ELR (cell line): ENCODE results near the gene PLK2.

Experiments used
- DNase-seq: peaks from one replicate; pipeline ENCODE4 v3.0.0-alpha.2; 2015; ENCODE audit warnings: low read depth

The PLK2 gene

DNA sequence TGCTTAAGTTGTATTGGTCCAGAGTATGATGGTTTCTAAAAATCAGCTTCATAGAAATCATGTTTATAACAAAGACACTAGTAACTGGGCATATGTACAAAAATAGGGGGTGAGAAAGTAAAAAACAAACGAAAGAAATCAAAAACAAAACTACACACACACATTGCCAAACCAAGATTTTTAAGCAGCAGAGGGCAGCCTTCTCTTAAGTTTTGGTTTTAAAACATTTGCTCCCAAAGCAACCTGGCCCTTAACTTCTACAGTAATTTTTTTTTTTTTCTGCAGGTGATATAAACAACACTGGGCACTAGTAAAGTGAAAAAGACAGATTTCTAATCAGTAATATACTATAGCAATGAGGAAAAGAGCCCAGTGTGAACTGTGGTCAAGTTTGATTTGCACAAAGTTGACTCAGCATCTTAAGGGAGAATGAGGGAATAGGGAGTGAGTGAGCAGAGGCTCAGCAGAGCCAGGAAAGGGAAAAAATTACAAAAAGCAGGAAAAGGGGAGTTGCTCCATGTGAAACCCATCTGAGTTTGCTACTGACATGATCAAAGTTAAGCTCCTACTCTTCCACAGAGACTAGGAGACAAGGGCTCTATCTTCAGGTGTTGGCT, 18.0 kb upstream of the PLK2 start:
- no peak for DNase-seq

DNA sequence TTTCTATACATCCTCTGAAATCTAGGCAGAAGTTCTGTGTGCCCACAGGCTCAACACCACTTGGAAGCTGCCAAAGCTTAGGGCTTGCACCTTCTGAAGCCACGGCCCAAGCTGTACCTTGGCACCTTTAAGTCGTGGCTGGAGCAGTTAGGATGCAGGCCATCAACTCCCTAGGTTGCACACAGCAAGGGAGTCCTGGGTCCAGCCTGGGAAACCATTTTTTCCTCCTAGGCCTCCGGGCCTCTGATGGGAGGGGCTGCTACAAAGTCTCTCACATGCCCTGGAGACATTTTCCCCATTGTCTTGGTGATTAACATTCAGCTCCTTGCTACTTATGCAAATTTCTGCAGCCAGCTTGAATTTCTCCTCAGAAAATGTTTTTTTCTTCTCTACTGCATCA, 15.5 kb upstream of the PLK2 start:
- DNase-seq = no peak

DNA sequence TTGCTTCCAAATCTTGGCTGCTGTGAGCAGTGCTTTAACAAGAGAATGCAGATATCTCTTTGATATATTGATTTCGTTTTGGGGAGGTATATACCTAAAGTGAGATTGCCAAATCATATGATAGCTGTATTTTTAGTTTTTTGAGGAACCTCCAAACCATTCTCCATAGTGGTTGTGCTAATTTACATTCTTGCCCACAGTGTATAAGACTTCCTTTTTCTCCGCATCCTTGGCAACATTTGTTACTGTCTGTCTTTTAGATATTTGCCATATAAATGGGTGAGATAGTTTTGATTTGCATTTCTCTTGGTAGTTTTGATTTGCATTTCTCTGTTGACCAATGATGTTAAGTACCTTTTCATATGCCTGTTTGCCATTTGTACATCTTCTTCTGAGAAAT, 10.0 kb upstream of the PLK2 start:
- no peak for DNase-seq

DNA sequence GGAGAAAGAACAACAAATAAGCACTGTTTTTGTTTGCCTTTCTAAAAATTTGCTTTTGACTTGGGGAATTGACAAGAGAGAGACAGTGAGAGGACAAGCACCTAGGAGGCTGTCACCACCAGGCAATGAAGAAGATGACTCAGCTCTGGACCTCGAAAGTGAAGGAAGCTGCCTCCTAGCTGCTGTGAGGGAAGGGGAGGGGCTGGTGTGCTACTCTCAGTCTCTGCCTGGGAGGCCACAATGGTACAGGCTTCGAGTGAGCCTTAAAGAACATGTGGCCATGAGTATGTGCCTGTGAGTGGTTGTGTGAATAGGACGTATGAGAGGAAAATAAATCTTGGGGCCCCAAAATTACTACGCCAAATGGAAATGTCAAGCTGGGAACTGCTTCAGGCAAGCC, 7.1 kb upstream of the PLK2 start:
- peak; percentile 63 for DNase-seq

DNA sequence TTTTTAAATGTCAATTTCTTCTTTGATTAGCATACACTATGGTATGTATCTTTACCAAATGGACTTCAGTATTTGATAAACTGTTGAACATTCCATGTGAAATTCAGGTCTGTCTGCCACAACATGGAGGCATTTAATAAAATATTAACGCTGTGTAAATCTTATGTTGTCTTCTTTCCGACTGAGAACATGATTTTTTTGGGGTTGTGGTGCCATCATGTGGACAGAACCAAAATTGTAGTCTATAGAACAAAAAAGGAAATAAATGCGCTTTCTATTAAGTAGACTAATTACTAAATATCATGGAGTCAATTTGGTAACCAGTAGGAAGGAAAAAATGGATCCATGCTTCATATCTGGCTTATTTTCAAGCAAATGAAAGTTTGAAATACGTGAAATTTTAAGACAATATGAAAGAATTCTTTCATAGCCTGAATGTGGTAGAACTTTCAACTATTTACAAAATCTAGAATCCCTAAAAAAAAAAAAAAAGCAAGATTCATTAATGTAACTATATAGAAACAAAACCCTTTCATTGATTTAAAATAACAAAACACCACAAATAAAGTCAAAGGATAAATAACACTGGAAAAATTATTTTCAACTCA, 2.8 kb upstream of the PLK2 start:
- DNase-seq = peak; percentile 74

DNA sequence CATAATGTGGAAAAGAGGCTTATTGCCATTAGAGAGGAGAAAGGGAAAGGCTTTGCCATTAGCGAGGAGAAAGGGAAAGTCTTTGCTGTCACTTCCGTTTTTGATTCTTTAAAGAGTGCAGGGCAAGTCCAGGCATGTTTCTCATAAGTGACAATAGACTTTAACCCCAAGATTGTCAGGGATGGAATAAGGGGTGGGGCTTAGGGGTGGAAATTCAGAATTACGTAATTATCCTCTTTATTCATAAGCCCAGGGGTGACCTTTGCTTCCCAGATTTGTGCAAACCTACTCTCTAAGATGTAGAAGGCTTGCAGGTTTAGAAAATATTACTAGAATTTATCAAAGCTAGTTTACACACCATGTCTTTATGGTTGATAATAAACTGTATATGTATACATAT, 2.3 kb upstream of the PLK2 start:
- DNase-seq = no peak

DNA sequence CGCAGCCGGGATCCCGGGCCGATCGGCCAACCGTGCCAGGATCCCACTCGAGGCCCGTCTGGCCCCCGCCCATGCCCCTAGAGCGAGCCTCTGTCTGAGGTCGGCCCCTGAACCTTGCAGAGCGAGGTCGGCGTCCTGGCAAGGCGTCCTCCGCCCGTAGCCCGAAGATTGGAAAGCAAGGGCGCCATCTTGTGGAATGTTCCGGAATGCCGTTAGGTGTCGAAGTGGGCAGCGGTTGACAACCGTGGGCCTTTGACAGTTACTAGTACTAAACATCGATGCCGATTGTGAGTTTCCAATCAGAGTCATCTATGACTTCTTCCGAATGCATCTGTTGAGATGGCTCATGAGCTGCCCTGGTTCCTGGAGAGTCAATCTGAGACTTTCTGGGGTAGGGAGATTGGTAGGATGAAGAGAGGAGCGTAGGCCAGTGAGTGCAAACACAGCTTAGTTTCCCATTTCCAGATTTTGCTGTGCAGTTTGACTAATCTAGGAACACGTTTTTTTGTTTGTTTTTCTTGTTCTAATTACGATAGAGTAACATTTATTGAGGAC, 923 bp upstream of the PLK2 start:
- DNase-seq = peak; percentile 90

DNA sequence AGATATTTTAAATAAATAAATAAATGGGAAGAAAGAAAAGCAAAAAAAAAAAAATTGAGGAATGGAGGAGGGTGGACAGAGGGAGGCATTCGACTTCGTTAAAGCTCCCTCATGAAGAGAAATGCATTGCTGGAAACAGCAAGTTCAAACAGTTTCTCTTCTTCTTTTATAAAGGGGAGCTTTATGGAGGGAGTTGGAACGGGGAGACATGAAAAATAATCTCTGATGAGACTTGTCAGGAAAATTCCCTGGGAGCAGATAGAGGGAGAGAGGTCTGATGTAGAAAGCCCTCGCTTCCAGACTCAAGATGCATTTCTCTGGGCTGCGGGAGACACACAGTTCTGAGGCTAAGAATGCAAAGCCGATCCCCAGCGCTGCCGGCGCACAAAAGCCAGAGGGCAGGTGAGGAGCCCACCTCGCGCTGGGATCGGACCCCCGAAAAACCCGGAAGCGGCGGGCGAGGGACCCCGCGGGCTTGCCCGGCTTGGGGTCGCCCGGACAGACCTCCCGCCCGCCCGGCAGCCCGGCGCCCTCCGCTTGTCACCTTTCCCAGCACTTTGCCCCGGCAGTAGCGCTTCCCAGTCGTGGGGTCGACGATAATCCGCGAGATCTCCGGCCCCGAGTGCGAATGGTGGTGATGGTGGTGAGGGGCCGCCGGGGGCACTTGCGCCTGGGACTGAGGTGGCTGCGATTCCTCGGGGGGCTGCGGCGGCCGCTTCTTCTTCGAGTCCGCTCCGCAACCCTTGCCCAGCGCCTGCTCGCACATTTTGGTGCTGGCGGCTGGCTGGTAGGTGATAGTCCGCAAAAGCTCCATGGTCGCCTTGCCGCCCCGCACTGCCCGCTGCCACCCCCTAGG, 512 bp downstream of the PLK2 start:
- DNase-seq = peak; percentile 53

DNA sequence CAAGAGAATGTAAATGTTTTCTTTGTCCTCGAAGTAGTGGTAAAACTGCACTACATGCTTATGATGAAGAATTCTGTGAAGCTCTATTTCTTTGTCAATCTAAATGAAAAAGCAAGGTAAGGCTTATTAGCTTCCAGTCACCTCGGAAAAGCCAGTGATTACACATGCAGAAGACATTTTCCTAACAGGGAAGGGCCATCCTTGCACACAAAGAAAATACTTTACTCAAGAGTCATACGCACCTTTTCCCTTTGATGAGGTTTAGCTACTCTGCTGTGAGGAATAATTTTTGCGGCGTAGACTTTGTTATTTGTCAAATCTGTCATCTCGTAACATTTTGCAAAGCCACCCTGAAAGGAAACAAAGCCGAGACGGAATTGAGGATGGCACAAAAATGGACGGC, 1.1 kb downstream of the PLK2 start:
- peak; percentile 64 for DNase-seq

DNA sequence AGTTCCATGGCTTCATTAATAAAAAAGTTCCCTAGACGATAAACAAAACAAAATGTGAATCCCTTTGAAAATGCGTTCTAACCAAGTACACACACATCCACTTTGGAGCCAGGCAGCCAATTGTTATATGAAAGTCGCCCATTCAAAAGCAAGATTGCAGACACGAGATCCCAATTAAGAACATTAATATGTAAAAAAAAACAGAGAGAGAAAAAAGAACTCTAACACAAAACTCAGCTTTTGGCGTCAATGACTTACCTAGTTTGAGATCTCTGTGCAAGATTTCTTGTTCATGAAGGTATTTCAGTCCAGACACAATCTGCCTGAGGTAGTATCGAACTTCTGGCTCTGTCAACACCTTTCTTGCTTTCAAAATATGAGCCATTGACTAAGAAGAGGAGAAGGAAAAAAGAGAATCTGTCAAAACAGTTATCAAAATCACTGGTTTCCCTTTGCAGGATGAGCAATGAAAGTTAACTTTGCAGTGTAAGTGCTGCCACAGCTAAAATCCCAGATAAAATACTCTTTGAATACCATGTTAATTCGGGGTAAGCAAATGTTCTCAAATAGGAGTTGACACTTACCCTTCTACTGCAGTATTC, 1.6 kb downstream of the PLK2 start:
- no peak for DNase-seq

DNA sequence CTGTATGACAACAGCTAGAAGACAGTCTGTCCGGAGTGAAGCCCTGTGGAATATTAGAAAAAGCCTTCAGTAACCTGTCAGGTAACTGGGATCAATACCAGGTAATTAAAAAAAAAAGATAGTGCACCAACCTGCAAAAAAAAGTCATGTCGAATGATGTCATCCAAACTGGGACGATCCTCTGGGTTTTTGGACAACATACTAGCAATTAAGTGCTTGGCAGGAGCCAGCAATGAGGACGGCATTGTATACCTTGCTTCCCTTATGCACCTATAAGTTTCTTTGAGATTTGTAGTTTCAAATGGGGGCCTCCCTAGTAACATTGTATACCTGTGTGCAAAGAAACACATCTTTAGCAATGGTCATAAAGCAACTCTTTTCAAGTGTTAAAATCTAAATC, 2.8 kb downstream of the PLK2 start:
- no peak for DNase-seq

DNA sequence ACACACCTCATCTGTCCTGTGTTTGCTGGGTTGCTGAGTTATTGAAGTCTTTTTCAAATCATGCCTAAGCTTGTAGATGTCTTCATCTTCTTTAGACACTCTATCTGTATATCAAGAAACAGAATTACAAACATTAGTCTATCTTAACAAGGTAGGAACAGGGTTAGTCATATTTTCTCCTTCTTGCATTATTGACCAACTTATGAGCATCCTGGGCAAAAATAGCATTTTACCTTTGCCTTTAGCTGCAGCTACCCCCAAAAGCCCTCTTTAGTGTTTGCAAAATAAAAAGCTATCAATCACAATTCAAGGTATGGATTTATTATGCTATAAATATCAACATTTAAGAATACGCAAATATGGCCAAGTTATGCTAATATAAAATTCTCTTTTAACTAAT, 3.4 kb downstream of the PLK2 start:
- no peak for DNase-seq

DNA sequence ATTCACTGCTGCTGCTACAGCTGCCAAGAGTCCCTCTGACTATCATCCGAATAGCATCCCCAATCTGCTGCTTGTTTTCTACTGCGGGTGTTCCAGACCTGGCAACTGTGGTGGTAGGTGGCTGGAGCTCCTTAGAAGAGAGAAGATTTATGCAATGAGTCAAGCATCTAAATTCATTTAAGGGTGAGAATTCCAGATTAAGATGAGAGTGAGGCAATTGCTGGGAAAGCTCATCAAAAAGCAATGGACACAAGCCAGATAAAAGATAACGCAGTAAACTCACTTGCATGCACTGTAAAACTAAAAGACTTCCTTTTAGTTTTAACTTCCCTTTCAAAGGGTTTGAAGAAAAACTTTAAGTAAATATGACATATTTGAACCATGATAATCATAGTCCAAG, 3.9 kb downstream of the PLK2 start:
- no peak for DNase-seq

DNA sequence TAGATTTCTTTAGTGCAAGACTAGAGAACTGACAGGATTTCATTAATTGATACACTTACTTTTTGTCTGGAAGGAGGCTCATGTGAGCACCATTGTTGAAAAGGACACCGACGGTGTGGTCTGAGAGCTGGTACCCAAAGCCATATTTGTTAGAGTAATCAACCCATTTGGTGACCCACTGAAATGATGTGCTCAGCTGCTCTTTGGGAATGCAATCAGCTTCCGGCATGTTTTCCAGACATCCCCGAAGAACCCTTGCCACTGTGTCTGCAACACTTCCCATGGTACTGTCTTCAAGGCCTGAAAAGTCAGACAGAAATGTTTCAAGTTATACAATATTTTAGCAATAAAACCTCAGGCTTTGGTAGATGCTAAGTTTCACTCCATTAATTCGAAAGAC, 4.4 kb downstream of the PLK2 start:
- no peak for DNase-seq

DNA sequence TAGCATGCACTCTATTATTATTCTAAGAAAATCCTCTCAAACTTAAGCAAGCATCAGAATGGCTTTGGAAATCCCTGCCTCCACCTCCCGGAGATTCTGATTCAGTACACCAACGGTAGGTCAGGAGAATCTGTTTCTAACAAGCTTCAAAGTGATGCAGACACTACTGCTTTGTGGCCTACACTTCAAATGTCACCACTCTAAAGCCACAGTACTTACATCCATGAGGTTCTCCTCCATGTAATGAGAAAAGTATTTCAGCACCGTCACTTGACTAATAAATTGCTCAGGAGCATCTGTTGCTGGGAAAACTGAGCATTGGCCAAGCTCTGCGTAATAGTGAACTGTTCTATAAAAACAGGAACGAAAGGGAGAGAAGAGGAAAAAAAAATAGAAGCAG, 4.8 kb downstream of the PLK2 start:
- DNase-seq = no peak

DNA sequence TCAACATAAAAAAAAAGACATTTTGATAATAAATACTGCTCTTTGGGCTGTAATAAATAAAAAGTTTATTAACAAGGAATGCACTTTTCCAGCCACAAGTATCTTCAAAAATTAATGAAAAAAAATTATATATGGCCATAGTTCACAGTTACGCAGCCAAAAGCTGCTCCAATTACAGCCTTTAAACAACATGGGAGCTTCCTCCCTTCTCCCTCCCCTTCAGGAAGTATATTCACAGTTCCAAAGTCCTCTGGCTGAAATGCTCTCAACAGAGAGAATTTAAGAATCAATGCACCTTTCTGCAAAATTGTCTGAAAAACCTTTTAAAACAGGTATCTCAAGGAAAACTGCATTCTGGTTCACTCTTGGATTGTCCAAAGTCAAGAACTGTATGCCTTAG, 5.9 kb downstream of the PLK2 start:
- no peak for DNase-seq

DNA sequence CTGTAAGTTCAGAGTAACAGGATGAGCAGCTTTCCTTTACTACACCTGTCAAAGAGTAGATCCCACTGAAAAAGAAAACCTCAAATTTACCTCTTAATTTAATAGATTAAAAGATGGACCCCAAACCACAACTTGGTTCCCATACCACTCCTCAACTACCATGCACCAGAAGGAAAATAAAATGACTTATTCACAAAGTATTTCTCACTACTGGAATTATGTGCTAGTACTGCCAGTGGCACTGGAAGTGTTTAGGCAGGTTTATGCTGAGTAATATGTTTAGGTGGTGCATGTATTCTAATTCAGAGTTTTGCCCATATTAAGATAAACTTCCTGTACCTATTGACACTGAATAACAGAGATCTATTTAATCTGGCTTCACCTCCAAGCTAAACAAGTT, 6.6 kb downstream of the PLK2 start:
- no peak for DNase-seq

DNA sequence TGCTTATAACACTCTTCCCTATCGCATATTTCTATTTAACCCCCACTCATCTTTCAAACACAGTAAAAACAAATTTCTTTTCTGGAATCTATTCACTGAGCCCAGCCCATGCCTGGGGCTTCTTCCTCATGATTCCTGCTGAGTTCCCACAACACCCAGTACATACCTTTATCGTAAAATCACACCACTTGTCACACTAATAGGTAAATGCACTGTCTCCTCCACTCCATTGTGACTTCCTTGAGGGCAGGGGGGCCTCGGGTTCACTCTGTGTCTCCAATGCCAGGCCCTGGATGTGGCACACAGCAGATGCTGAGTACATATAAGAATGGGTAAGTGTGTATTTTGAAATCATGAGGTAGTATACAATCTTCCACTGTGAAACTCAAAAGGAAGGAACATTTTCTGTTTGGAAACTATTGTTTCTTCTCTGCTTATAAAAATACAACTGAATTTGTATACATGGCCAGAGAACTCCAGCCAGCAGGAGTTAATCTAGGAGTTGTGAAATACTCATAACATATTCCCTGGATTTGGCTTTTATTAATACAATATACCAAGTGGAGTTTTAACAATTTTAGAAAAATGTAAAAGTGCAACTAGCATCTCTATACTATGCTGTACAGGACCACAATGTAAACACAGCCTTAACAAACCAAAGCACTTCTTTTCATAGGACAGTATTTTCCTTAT, 7.2 kb downstream of the PLK2 start:
- no peak for DNase-seq

DNA sequence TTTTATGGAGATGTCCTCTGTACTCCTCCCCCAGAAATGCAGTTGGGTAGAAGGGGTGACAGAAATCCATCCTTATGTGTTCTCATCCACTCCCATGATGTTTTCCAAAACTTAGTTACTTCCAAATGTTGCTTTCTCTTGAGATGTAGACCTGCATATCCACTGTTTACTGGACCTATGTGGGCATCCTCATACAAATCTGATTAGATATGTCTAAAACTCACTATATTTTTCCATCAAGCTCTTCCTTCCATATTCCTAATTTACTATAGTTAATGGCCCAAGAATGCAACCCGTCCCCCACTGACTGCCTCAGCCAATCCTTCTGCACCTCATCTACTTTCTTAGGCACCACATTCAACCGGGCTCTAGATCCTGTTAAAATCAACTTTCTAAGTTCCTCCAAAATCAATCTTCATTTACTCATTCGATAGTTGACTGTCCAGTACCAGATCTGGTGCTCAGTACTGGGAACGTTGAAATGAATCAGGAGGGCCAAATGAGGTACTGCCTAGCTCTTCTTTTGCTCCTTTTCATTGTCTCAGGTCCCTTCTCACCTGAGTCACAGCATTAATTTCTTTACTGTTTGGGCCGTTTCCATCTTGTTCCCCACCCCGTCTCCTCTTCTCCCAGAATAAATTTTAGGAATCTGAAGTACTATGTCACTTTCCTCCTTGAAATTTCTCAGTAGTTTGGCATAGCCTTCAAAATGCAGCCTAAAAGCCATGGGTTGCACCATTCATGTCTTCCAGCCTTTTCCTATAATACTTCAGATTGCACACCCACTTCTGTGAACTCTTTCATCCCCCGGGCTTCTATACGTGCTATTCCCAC, 7.9 kb downstream of the PLK2 start:
- DNase-seq = no peak

DNA sequence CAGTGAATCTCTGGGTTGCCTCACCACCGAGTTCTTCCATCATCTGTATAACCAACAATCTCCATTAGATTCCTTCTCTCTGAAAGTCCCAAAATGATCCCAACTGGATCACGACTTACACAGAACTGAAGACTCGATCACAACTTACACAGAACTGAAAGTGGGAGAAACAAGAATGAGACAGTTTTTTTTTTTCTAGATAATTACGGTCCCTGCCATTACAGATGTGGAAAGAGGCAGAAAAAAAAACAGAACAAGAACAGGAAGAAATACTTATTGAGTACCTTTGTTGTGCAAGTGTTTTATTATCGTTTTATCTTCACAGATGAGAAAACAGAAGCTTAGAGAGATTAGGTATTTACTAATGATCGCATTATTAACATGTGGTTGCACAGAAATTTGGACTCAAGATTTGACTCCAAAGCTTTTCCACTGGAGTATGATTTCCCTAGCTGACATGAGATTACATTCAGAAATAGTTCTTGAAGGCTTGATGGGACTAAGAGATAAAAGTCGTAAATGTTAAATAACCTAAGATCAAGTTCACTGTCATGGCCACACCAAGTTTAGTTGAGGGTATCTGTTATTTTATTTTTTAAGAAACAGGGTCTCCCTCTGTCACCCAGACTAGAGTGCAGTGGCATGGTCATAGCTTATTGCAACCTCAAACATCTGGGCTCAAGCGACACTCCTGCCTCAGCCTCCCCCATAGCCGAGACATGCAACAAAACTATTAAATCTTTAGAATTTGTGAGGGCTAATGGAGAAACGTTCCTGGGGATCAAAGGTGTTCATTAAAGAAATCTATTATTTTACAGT, 8.9 kb downstream of the PLK2 start:
- DNase-seq = no peak
